GM18867 (cell line): ENCODE data around the gene PRKG1.

Source experiments
- ATAC-seq: cut with Tn5 transposase; IDR thresholded peaks from one replicate; pipeline ENCODE4 v1.9.1; 2021; ENCODE audit warnings: mild to moderate bottlenecking, moderate library complexity; ENCODE audit not compliant: unreplicated experiment

PRKG1 gene

GRCh38 chr10:52265131-52265926 lies 1191.0 kb downstream of the PRKG1 start:
- no peak for ATAC-seq

- ATAC-seq: no peak
Measured at GRCh38 chr10:52266858-52267257, 1192.6 kb downstream of the PRKG1 start.

- no peak for ATAC-seq
Measured at GRCh38 chr10:52268790-52269189, 1194.5 kb downstream of the PRKG1 start.

- ATAC-seq: no peak
Measured at GRCh38 chr10:52269233-52269632, 1194.9 kb downstream of the PRKG1 start.

GRCh38 chr10:52276163-52276562 lies 1201.9 kb downstream of the PRKG1 start:
- ATAC-seq: no peak

GRCh38 chr10:52276986-52277385 lies 1202.7 kb downstream of the PRKG1 start:
- no peak for ATAC-seq

GRCh38 chr10:52279546-52279945 lies 1205.3 kb downstream of the PRKG1 start:
- ATAC-seq: no peak

GRCh38 chr10:52280051-52280450 lies 1205.8 kb downstream of the PRKG1 start:
- ATAC-seq: no peak

- no peak for ATAC-seq
Measured at GRCh38 chr10:52283174-52283573, 1208.9 kb downstream of the PRKG1 start.

GRCh38 chr10:52284416-52285013 lies 1210.2 kb downstream of the PRKG1 start:
- ATAC-seq: peak; percentile 80

GRCh38 chr10:52287866-52288265 lies 1213.6 kb downstream of the PRKG1 start:
- no peak for ATAC-seq

GRCh38 chr10:52297747-52298146 lies 1223.5 kb downstream of the PRKG1 start:
- peak; percentile 87 for ATAC-seq

GRCh38 chr10:52300599-52301277 lies 1226.5 kb downstream of the PRKG1 start:
- no peak for ATAC-seq

- peak; percentile 88 for ATAC-seq
Measured at GRCh38 chr10:52308251-52309031, 1234.2 kb downstream of the PRKG1 start.

GRCh38 chr10:52312942-52313255 lies 1238.6 kb downstream of the PRKG1 start:
- no peak for ATAC-seq

- no peak for ATAC-seq
Measured at GRCh38 chr10:52313256-52313932, 1239.1 kb downstream of the PRKG1 start.

GRCh38 chr10:52313933-52314821 lies 1239.9 kb downstream of the PRKG1 start, which contains the start of gene DKK1:
Gene DKK1, plus strand, starts transcription at chr10:52314281. Its CDS starts 154 bp downstream, at chr10:52314435.
- peak; percentile 39 for ATAC-seq

- no peak for ATAC-seq
Measured at GRCh38 chr10:52314822-52315552, 1240.7 kb downstream of the PRKG1 start.

GRCh38 chr10:52316001-52316400 lies 1241.7 kb downstream of the PRKG1 start:
- no peak for ATAC-seq
